ENCODE data around the gene SHLD2.
"Not testable (repeated sequence)": the region's sequence is repeated elsewhere in the genome, so short reads cannot be mapped to it uniquely, and the experiment has no call there.

Gene SHLD2

DNA sequence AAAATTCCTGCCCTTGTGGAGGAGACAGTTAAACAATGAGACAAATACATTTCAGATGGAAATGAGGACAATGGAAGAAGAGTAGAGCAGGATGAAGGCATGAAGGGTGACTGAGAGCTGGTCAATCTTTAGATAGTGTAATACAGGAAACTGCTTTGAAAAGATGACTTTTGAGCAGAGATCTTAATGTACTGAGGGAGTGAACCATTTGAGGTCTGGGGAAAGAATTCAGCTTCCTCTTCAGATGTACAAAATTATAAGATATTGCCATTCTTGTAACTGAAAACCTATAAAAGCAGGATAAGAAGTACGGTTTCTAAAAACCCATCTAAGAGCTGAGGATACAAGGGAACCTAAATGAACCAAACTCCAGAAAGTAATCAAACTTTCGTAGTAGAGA lies 38.9 kb downstream of the SHLD2 start:
- H3K27me3 Mint-ChIP-seq; H3K4me3 Mint-ChIP-seq; ATAC-seq (replicated peaks; ENCODE audit: extremely low read depth, poor library complexity, severe bottlenecking); DNase-seq (ENCODE audit: low spot score in 2 of 2); H3K27ac Mint-ChIP-seq (ENCODE audit: low read depth): not testable (repeated sequence)
- H3K36me3 Mint-ChIP-seq (ENCODE audit: insufficient read depth), result peaks cover 10% of the 10 kb centered on the region
- H3K4me1 Mint-ChIP-seq, result peaks cover 20% of the 10 kb centered on the region
- H3K9me3 Mint-ChIP-seq, result peaks cover 11% of the 10 kb centered on the region

DNA sequence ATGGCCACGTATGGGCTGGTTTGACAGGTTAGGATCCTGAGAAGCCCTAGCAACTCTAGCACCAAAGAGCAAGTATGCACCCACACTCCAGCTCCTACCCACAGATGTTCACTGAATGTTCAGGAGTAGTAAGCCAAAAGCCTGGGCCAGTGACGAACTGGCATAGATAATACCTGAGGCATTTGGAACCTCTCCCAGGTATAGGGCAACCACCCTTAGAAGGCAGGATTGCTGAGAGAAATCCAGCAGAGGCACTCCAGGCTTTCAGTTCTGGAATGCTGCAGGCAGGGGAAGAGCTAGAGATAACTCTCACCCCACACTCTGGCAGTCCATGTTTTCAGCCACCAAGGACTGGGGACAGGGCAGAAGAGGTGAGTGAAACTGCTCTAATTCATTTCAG lies 39.4 kb downstream of the SHLD2 start:
- Mint-ChIP-seq H3K4me1 (peaks cover 20% of the 10 kb centered on the region), H3K9me3 (peaks cover 11% of the 10 kb centered on the region), H3K36me3 (ENCODE audit: insufficient read depth) (peaks cover 10% of the 10 kb centered on the region)
- not testable (repeated sequence) for DNase-seq (ENCODE audit: low spot score in 2 of 2); ATAC-seq (replicated peaks; ENCODE audit: extremely low read depth, poor library complexity, severe bottlenecking); H3K27me3 Mint-ChIP-seq; H3K27ac Mint-ChIP-seq (ENCODE audit: low read depth); H3K4me3 Mint-ChIP-seq

DNA sequence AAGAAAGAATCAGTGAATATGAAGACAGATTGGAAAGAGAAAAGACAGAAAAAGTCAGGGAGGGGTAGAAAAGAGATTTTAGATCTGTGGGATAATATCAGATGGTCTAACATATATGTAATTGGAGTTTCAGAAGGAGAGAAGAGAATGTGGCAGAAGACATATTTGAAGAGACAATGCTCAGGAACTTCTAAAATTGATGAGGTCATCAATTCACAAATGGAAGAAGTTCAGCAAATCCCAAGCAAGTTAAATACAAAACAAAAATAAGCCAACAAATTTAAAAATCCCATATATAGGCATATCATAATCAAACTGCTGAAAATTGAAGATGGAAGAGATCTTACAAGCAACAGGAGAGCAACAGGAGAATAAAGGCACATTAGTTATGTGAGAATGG lies 42.5 kb downstream of the SHLD2 start:
- not testable (repeated sequence) for H3K27ac Mint-ChIP-seq (ENCODE audit: low read depth); H3K27me3 Mint-ChIP-seq; H3K4me3 Mint-ChIP-seq; DNase-seq (ENCODE audit: low spot score in 2 of 2); ATAC-seq (replicated peaks; ENCODE audit: extremely low read depth, poor library complexity, severe bottlenecking); H3K36me3 Mint-ChIP-seq (ENCODE audit: insufficient read depth)
- Mint-ChIP-seq H3K9me3 (peaks cover 11% of the 10 kb centered on the region), H3K4me1 (peaks cover 14% of the 10 kb centered on the region)

DNA sequence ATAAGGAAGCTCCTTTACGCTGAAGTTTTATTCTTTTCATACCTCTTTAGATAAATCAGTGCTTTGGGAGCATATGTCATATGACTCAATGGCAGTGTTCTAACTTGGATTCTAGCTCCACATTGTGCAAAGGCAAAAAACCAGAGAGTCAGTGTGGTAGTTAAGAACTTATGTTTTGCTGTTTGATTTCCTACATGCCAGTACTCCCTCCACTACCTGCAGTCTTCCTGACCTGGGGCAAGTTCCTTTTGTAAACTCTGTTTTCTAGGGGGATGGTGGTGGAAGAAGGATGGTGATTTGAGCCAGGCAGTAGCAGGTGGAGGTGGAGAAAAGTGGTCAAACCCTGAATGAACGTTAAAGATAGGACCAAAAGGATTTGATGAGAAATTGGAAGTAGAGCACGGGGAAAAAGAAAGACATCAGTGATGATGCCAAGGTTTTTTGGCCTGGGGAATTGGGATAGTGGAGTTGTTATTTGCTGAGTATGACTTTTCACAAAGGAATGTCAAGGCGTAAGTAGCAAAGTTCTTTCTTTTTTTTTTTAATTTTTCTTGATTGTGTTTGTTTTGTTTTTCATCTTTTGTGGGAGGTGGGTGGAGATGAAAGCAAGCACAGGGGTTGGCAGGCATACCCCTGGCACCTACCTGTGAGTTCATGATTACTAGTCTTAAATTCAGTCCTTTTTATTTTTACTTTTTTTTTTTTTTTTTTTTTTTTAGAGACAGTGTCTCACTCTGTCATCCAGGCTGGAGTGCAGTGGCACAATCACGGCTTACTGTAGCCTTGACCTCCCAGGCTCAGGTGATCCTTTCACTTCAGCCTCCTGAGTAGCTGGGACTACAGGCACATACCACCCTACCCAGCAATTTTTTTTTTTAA lies 47.5 kb downstream of the SHLD2 start:
- not testable (repeated sequence) for ATAC-seq (replicated peaks; ENCODE audit: extremely low read depth, poor library complexity, severe bottlenecking); H3K27ac Mint-ChIP-seq (ENCODE audit: low read depth); H3K4me1 Mint-ChIP-seq; H3K9me3 Mint-ChIP-seq; H3K4me3 Mint-ChIP-seq; H3K36me3 Mint-ChIP-seq (ENCODE audit: insufficient read depth); H3K27me3 Mint-ChIP-seq; DNase-seq (ENCODE audit: low spot score in 2 of 2)

DNA sequence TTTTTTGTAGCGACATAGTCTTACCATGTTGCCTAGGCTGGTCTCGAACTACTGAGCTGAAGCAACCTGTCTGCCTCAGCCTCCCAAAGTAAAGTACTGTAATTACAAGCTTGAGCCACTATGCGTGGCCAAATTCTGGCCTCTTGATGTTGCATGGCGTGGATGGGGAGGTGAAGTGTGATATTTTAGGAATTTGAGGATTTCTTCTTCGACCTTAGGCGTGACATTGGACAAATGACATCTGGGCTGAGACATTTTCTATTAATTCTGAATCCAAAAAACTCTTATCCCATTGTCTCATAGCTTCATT lies 48.1 kb downstream of the SHLD2 start:
- not testable (repeated sequence) for DNase-seq (ENCODE audit: low spot score in 2 of 2); H3K9me3 Mint-ChIP-seq; ATAC-seq (replicated peaks; ENCODE audit: extremely low read depth, poor library complexity, severe bottlenecking); H3K4me3 Mint-ChIP-seq; H3K4me1 Mint-ChIP-seq; H3K27me3 Mint-ChIP-seq; H3K27ac Mint-ChIP-seq (ENCODE audit: low read depth); H3K36me3 Mint-ChIP-seq (ENCODE audit: insufficient read depth)

DNA sequence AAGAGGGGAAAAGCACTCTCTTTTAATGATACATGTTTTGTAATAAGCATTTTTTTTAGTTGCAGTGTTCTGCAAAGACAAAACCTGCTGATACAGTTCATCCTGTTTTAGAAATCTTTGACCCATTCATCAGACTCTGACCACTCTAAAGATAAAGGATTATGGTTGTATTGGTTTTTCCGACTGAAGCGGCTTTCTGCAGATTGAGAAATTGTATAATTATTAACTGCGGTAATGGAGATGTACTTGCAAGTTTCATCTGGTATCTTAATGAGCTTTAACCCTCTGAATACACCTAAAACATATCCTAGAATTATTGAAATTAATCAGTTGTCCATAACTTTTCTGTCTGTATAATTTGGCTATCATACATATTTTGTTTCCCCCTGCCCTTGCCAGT lies 50.6 kb downstream of the SHLD2 start:
- not testable (repeated sequence) for DNase-seq (ENCODE audit: low spot score in 2 of 2); ATAC-seq (replicated peaks; ENCODE audit: extremely low read depth, poor library complexity, severe bottlenecking); H3K36me3 Mint-ChIP-seq (ENCODE audit: insufficient read depth); H3K4me1 Mint-ChIP-seq; H3K9me3 Mint-ChIP-seq; H3K27ac Mint-ChIP-seq (ENCODE audit: low read depth); H3K27me3 Mint-ChIP-seq; H3K4me3 Mint-ChIP-seq

DNA sequence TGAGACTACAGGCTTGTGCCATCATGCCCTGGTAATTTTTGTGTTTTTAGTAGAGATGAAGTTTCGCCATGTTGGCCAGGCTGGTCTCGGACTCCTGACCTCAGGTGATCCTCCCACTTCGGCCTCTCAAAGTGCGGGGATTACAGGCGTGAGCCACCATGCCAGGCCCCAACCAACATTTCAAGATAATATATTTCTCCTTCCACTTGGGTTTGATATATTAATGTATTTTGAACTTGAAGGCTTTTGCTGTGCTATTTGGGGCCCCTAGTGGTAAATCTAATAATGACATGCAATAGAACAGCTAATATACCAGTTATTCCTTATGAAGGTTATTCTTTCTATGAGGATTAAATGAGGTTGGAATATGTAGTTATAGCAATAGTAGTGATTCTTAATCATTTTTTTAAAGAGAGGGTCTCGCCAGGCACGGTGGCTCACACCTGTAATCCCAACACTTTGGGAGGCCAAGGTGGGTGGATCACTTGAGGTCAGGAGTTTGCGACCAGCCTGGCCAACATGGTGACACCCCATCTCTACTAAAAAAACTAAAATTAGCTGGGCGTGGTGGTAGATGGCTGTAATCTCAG lies 54.1 kb downstream of the SHLD2 start:
- H3K9me3 Mint-ChIP-seq; H3K27me3 Mint-ChIP-seq; H3K27ac Mint-ChIP-seq (ENCODE audit: low read depth); H3K4me3 Mint-ChIP-seq; H3K36me3 Mint-ChIP-seq (ENCODE audit: insufficient read depth); ATAC-seq (replicated peaks; ENCODE audit: extremely low read depth, poor library complexity, severe bottlenecking); DNase-seq (ENCODE audit: low spot score in 2 of 2); H3K4me1 Mint-ChIP-seq: not testable (repeated sequence)

DNA sequence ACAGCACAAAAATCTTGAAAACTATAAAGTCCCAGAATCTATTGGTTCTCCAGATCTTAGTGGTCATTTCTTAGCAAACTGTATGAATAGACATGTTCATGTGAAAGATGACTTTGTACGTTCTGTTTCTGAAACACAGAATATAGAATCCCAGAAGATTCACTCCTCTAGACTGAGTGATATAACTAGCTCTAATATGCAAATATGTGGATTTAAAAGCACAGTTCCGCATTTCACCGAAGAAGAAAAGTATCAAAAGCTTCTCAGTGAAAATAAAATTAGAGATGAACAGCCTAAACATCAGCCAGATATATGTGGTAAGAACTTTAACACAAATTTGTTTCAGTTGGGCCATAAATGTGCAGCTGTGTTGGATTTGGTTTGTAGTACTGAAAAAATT lies 56.5 kb downstream of the SHLD2 start:
- not testable (repeated sequence) for H3K27me3 Mint-ChIP-seq; H3K27ac Mint-ChIP-seq (ENCODE audit: low read depth); H3K36me3 Mint-ChIP-seq (ENCODE audit: insufficient read depth); H3K4me3 Mint-ChIP-seq; DNase-seq (ENCODE audit: low spot score in 2 of 2); ATAC-seq (replicated peaks; ENCODE audit: extremely low read depth, poor library complexity, severe bottlenecking); H3K4me1 Mint-ChIP-seq; H3K9me3 Mint-ChIP-seq

DNA sequence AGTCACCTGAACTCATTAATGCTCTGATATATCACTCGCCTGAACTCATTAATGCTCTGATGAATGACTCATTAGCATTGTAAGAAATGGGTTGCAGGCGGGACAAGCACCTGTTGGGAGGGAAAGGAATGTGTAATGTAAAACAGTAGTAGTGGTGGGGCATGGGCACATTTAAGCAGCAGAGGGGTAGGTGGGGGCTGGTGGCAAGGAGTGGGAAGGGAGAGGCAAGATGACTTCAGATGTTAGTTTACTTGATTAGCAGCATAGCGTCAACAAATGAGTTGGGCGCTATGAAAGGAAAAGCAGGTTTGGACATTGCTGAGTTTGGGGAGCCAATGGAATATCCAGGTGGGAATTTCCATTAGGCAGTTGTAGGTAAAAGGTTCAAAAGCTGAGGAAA lies 61.8 kb downstream of the SHLD2 start:
- H3K4me3 Mint-ChIP-seq; H3K27me3 Mint-ChIP-seq; H3K9me3 Mint-ChIP-seq; ATAC-seq (replicated peaks; ENCODE audit: extremely low read depth, poor library complexity, severe bottlenecking); H3K4me1 Mint-ChIP-seq; H3K27ac Mint-ChIP-seq (ENCODE audit: low read depth); DNase-seq (ENCODE audit: low spot score in 2 of 2); H3K36me3 Mint-ChIP-seq (ENCODE audit: insufficient read depth): not testable (repeated sequence)

DNA sequence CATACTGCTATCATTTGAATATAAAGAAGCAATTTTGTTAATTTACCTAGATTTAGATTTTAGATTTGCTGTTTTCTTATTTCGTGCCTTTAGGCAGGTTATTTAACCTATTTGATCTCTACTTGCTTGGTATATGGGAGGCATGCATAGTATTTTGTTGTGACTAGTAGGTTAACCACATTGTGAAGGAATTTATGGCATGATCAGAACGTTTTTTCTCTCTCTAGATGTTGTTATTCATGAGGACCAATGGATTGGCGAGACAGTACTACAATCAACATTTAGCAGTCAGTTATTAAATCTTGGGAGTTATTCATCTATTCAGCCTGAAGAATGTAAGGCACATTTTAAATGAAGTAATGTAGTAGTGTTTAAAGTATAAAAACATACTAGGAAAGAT lies 62.8 kb downstream of the SHLD2 start:
- ATAC-seq (replicated peaks; ENCODE audit: extremely low read depth, poor library complexity, severe bottlenecking); H3K36me3 Mint-ChIP-seq (ENCODE audit: insufficient read depth); H3K4me3 Mint-ChIP-seq; H3K27ac Mint-ChIP-seq (ENCODE audit: low read depth); H3K4me1 Mint-ChIP-seq; DNase-seq (ENCODE audit: low spot score in 2 of 2); H3K27me3 Mint-ChIP-seq; H3K9me3 Mint-ChIP-seq: not testable (repeated sequence)

DNA sequence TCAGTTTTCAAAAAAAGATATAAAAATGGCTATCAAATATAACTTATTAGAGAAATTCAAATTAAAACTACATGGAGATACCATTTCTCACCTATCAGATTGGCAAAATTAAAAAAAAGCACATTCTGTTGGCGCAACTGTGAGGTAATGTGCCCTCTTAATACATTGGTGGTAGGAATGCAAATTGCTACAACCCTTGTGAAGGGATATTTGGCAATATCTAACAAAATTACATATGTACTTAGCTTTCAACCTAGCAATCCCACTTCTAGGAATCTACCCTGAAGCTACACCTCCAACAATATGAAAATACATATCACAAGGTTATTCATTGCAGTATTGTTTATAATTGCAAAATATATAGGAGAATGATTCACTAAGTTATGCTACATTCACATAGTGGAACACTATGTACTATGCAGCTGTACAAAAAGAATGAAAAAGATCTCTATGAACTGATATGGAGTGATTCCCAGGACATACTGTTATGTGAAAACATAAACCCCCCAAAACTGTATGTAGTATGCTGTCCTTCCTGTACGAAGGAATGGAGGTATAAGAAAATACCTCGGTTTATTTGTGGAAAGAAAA lies 67.8 kb downstream of the SHLD2 start:
- H3K4me3 Mint-ChIP-seq; ATAC-seq (replicated peaks; ENCODE audit: extremely low read depth, poor library complexity, severe bottlenecking); DNase-seq (ENCODE audit: low spot score in 2 of 2); H3K36me3 Mint-ChIP-seq (ENCODE audit: insufficient read depth); H3K27me3 Mint-ChIP-seq; H3K9me3 Mint-ChIP-seq; H3K4me1 Mint-ChIP-seq: not testable (repeated sequence)
- peak overlapping the region; percentile 21 for H3K27ac Mint-ChIP-seq (ENCODE audit: low read depth)

DNA sequence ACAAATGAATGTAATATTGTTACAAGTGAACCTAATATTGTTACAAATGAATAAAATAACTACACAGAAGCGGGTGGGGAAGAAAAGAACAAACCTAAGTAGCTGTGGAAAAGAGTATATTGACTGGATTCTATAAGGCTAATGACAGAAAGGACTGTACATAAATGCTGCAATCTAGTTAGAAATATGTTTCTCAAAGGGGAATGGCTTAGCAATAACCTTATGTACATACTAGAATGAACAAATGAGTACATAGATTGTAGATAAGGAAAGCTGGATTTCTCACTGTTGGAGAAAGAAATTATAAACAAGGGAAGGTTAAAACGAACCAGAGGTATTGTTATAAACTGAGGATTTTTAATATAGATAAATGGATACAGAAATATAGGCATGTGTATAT lies 68.4 kb downstream of the SHLD2 start:
- not testable (repeated sequence) for H3K4me1 Mint-ChIP-seq; H3K9me3 Mint-ChIP-seq; H3K36me3 Mint-ChIP-seq (ENCODE audit: insufficient read depth); DNase-seq (ENCODE audit: low spot score in 2 of 2); ATAC-seq (replicated peaks; ENCODE audit: extremely low read depth, poor library complexity, severe bottlenecking); H3K4me3 Mint-ChIP-seq; H3K27me3 Mint-ChIP-seq
- peak overlapping the region; percentile 21 for H3K27ac Mint-ChIP-seq (ENCODE audit: low read depth)

DNA sequence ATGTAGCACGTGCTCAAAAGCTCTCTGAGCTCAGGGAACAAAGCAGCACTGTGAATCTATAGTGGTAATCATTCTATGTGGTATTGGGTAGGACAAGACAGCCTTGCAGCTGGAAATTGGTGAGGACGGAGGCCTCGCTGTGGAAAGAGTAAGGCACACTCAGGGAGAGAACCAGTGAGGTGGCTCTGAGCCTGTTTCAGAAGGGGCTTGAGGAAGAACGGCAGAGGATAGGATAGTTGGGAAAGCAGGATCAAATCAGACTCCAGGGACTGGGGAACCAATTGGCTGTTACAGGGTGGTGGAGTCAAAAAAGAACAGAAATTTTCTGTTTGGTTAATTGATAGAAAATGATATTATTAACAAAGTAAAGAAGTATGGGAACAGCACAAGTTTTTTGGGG lies 74.9 kb downstream of the SHLD2 start:
- DNase-seq (ENCODE audit: low spot score in 2 of 2); H3K27ac Mint-ChIP-seq (ENCODE audit: low read depth); H3K27me3 Mint-ChIP-seq; H3K4me1 Mint-ChIP-seq; H3K4me3 Mint-ChIP-seq; ATAC-seq (replicated peaks; ENCODE audit: extremely low read depth, poor library complexity, severe bottlenecking); H3K9me3 Mint-ChIP-seq: not testable (repeated sequence)
- peaks cover 12% of the 10 kb centered on the region for H3K36me3 Mint-ChIP-seq (ENCODE audit: insufficient read depth)

Measured in central memory CD8-positive, alpha-beta T cell (primary cell).